GM19468 (cell line): Measurements from ENCODE around the gene FOXD4L6.
"Not testable (repeated sequence)": the region's sequence is repeated elsewhere in the genome, so short reads cannot be mapped to it uniquely, and the experiment has no call there.

ENCODE experiments used
- ATAC-seq: cut with Tn5 transposase; IDR thresholded peaks from one replicate; pipeline ENCODE4 v1.9.1; 2021; ENCODE audit warnings: mild to moderate bottlenecking, moderate library complexity, moderate number of reproducible peaks; ENCODE audit not compliant: unreplicated experiment; ENCODE audit errors: extremely low read depth

Gene FOXD4L6

GRCh38 chr9:41104542-41104941 lies 23.9 kb downstream of the FOXD4L6 start:
- not testable (repeated sequence) for ATAC-seq

DNA sequence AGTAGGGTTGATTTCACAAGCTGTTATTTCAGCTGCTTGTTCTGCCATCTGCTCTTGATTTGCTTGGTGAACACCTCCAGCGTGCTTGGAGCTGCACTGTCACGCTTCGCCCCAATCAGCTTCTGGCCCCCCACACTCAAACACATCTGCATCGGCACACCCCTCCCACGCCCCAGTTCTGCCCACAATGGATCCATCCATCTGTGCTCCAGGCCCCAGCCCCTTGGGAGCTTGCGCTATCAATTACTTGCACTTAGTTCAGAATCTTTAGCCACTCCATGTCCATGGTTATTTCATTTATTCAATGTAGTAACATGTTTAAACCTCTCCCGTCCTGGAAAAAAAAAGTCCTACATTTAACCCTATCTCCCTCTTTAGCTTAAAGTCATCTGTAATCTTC lies 28.0 kb downstream of the FOXD4L6 start:
- not testable (repeated sequence) for ATAC-seq

GRCh38 chr9:41098759-41099158 lies 29.7 kb downstream of the FOXD4L6 start:
- not testable (repeated sequence) for ATAC-seq

- not testable (repeated sequence) for ATAC-seq
Measured at GRCh38 chr9:41095060-41095459, 33.4 kb downstream of the FOXD4L6 start.

GRCh38 chr9:41094010-41094773 lies 34.3 kb downstream of the FOXD4L6 start:
- not testable (repeated sequence) for ATAC-seq

DNA sequence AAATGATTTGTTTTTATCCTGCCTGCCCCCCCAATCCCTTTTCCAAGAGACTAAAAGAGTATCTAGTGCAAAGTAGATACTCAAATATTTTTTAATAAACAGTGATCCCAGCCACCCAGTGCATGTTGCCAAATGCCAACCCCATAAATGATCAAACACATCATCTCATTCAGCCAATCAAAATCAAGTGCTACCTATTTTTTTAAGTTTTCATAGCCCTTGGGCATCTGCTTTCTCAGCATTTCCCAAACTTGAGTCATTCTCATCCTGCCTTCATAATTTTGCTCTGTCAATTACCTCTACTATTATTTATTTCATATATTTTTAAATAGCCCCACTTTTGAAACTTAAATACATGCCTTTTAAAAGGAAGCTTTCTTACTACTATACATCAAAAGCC lies 37.6 kb downstream of the FOXD4L6 start:
- not testable (repeated sequence) for ATAC-seq

GRCh38 chr9:41090386-41090785 lies 38.1 kb downstream of the FOXD4L6 start:
- ATAC-seq: not testable (repeated sequence)

GRCh38 chr9:41088450-41089059 lies 39.9 kb downstream of the FOXD4L6 start:
- peak; percentile 32 for ATAC-seq

DNA sequence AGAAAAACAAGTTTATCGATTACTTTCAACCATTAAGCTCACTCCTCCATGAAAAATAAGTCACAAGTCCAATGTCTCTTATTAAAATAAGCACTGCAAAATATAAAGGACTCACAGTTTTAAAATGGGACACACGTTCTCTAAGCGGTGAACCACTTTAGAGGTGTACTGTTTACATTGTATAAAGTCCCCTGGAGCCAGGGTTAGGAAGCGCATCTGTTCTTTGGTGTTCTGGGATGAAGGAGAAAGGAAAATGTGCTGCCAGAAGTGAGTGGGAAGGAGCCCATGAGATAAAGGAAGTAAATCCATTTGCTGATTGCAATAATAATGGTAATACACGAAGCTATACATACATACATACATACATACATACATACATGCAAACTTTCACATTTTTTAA lies 40.6 kb downstream of the FOXD4L6 start:
- ATAC-seq: not testable (repeated sequence)

DNA sequence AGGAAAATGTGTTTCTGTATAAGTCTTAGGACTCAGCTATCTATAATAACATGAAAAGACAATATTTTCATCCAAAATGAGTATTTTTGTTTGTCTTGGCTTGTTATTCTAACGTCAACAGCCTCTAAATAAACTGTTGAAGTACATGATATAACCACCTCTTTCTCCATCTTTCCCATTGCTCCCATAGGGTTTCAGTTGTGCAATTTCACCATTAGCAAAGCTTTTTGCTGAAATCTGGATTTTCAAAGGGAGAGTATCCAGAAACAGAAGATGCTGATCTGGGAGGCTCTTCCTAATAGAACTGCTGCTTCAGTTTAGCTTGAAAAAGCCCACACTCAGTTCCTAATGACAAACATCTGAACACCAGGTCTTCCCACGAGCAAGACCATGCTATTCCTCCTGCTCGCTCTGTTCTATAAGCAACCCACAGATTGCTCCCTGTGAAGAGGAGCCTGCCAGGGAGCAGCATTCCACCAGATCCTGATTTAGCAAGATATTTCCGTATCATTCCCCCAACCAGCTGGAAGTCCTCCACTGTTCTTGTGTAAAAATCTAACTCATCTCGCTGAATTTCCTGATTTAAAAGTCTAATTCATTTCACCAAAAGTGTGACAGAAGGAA lies 41.2 kb downstream of the FOXD4L6 start:
- ATAC-seq: not testable (repeated sequence)

- ATAC-seq: not testable (repeated sequence)
Measured at GRCh38 chr9:41086685-41087084, 41.8 kb downstream of the FOXD4L6 start.

DNA sequence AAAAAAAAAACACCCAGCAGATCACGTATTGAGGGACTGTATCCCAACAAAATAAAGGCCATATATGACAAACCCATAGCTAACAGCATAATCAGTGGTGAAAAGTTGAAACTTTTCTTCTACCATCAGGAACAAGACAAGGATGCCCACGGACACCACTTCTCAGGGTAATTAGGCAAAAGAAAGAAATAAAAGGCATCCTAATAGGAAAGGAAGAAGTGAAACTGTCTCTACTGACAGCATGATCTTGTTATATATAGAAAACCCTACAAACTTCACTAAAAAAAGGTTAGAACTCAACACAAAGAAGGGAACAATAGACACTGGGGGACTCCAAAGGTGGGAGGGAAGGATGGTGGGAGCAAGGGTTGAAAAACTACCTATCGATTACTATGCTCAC lies 42.3 kb downstream of the FOXD4L6 start:
- ATAC-seq: not testable (repeated sequence)

DNA sequence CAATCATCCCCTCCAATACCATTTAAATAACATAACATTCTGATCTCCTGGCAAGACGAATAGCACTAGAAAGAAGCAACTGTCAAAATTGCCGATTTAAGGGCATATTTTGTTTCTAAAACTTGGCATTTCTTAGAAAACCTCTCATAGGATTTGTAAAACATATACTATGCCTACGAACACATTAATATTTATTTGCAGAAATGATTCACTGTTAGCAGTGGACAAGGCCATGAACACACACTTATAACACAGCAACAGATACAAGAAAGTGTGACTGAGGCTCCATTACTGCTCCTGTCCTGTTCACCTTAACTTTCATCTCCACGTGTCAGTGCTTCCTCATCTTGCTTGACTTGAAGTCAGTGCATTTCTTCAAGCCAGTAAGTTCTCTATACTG lies 46.1 kb downstream of the FOXD4L6 start:
- not testable (repeated sequence) for ATAC-seq

- not testable (repeated sequence) for ATAC-seq
Measured at GRCh38 chr9:41079464-41079863, 49.0 kb downstream of the FOXD4L6 start.

GRCh38 chr9:41077586-41077985 lies 50.9 kb downstream of the FOXD4L6 start:
- ATAC-seq: not testable (repeated sequence)
